SJCRH30 (cell line): ENCODE results near the gene TBC1D9B. TPM values are rescaled to one million over a fixed set of nuclear protein-coding genes. Genes with fewer than 3 reads are reported as not detected.
A peak's percentile ranks its signal among the peaks of the same experiment; 100 is the strongest.

Source experiments
- DNase-seq, 2 experiments: peaks; one replicate each; pipeline ENCODE4 v3.0.0-alpha.2; 2015 to 2020
- H3K27ac ChIP-seq: fragments of 250-450 bp; sonication (Bioruptor Pico); 2 replicates; pipeline ENCODE4 v1.5.1; 2020; ENCODE audit warnings: mild to moderate bottlenecking, moderate library complexity
- H3K27me3 ChIP-seq: fragments of 250-450 bp; sonication (Bioruptor Pico); 2 replicates; pipeline ENCODE4 v1.5.1; 2020; ENCODE audit warnings: mild to moderate bottlenecking, moderate library complexity
- H3K36me3 ChIP-seq: fragments of 250-450 bp; sonication (Bioruptor Pico); 2 replicates; pipeline ENCODE4 v1.5.1; 2020; ENCODE audit warnings: mild to moderate bottlenecking, moderate library complexity
- H3K4me1 ChIP-seq: fragments of 250-450 bp; sonication (Bioruptor Pico); 2 replicates; pipeline ENCODE4 v1.5.1; 2020; ENCODE audit warnings: mild to moderate bottlenecking, moderate library complexity
- H3K4me3 ChIP-seq: fragments of 250-450 bp; sonication (Bioruptor Pico); 2 replicates; pipeline ENCODE4 v1.5.1; 2020; ENCODE audit warnings: mild to moderate bottlenecking, moderate library complexity
- H3K9me3 ChIP-seq: fragments of 250-450 bp; sonication (Bioruptor Pico); replicated peaks from 2 replicates; pipeline ENCODE4 v1.5.1; 2020; ENCODE audit warnings: mild to moderate bottlenecking, moderate library complexity
- total RNA-seq: library from RNA; depleted of rRNA; stranded (reverse); fragments of >200 nt; shearing (Covaris generic); gene quantifications from 2 replicates; pipeline ENCODE4 v1.2.3, GENCODE V29; 2014

TBC1D9B gene
- total RNA-seq, 1 experiment from 2014 or later: 37.0 TPM

- H3K27me3 ChIP-seq: no peaks in the 10 kb centered on the region
- H3K36me3 ChIP-seq: peaks cover 23% of the 10 kb centered on the region
- no peak overlapping the region for H3K4me3 ChIP-seq
- H3K4me1 ChIP-seq: no peaks in the 10 kb centered on the region
- DNase-seq: no peak
- no peak overlapping the region for H3K27ac ChIP-seq
- 0 out of 2 replicates have a peak, but pooled peaks cover 3% of the 10 kb centered on the region for H3K9me3 ChIP-seq
Observed at GRCh38 chr5:179862891-179863290, 44.8 kb downstream of the TBC1D9B start.

- Histone ChIP-seq H3K27ac (no peak overlapping the region), H3K36me3 (peaks cover 23% of the 10 kb centered on the region), H3K4me1 (no peaks in the 10 kb centered on the region), H3K4me3 (no peak overlapping the region), H3K27me3 (no peaks in the 10 kb centered on the region), H3K9me3 (0 out of 2 replicates have a peak, but pooled peaks cover 3% of the 10 kb centered on the region)
- no peak for DNase-seq
Observed at GRCh38 chr5:179862296-179862695, 45.4 kb downstream of the TBC1D9B start.

- H3K4me3 ChIP-seq: no peak overlapping the region
- DNase-seq: no peak
- no peak overlapping the region for H3K27ac ChIP-seq
- no peaks in the 10 kb centered on the region for H3K4me1 ChIP-seq
- H3K36me3 ChIP-seq: peaks cover 21% of the 10 kb centered on the region
- H3K27me3 ChIP-seq: no peaks in the 10 kb centered on the region
- 0 out of 2 replicates have a peak, but pooled peaks cover 3% of the 10 kb centered on the region for H3K9me3 ChIP-seq
Observed at GRCh38 chr5:179860301-179860700, 47.4 kb downstream of the TBC1D9B start.

- Histone ChIP-seq H3K4me3 (peak within 1 kb of the TSS; percentile 96), H3K9me3 (0 out of 2 replicates have a peak, but pooled peaks cover 3% of the 10 kb centered on the region), H3K27me3 (no peaks in the 10 kb centered on the region), H3K36me3 (peaks cover 17% of the 10 kb centered on the region), H3K27ac (peak within 1 kb of the TSS; percentile 71), H3K4me1 (no peaks in the 10 kb centered on the region)
- peak; percentile 97 for DNase-seq
Observed at GRCh38 chr5:179858586-179859427, 48.9 kb downstream of the TBC1D9B start, which contains the start of gene MRNIP. Gene MRNIP (minus strand): TSS chr5:179858817. CDS start chr5:179858796, 21 bp downstream.

GRCh38 chr5:179858241-179858585 is 49.5 kb downstream of the TBC1D9B start:
- H3K9me3 ChIP-seq: 0 out of 2 replicates have a peak, but pooled peaks cover 3% of the 10 kb centered on the region
- H3K27me3 ChIP-seq: no peaks in the 10 kb centered on the region
- peak overlapping the region; percentile 96 for H3K4me3 ChIP-seq
- no peak for DNase-seq
- peaks cover 13% of the 10 kb centered on the region for H3K36me3 ChIP-seq
- peak overlapping the region; percentile 71; the same call in 1 of the 2 replicates for H3K27ac ChIP-seq
- H3K4me1 ChIP-seq: no peaks in the 10 kb centered on the region

GRCh38 chr5:179854356-179854755 is 53.3 kb downstream of the TBC1D9B start:
- no peaks in the 10 kb centered on the region for H3K27me3 ChIP-seq
- H3K4me1 ChIP-seq: no peaks in the 10 kb centered on the region
- DNase-seq: no peak
- H3K4me3 ChIP-seq: no peak overlapping the region
- peaks cover 12% of the 10 kb centered on the region; the same call in 1 of the 2 replicates for H3K36me3 ChIP-seq
- no peak overlapping the region for H3K27ac ChIP-seq
- H3K9me3 ChIP-seq: no peaks in the 10 kb centered on the region

GRCh38 chr5:179852993-179853547 is 54.6 kb downstream of the TBC1D9B start:
- peaks cover 18% of the 10 kb centered on the region for H3K36me3 ChIP-seq
- no peaks in the 10 kb centered on the region for H3K27me3 ChIP-seq
- H3K4me3 ChIP-seq: no peak overlapping the region
- no peak overlapping the region for H3K27ac ChIP-seq
- no peaks in the 10 kb centered on the region for H3K4me1 ChIP-seq
- no peak for DNase-seq
- no peaks in the 10 kb centered on the region for H3K9me3 ChIP-seq

- no peak for DNase-seq
- Histone ChIP-seq H3K4me1 (no peaks in the 10 kb centered on the region), H3K27me3 (no peaks in the 10 kb centered on the region), H3K4me3 (no peak overlapping the region), H3K9me3 (peaks cover 7% of the 10 kb centered on the region; the same call in 1 of the 2 replicates), H3K27ac (no peak overlapping the region), H3K36me3 (peaks cover 29% of the 10 kb centered on the region)
Observed at GRCh38 chr5:179841621-179842020, 66.1 kb downstream of the TBC1D9B start.

GRCh38 chr5:179840766-179841165 is 66.9 kb downstream of the TBC1D9B start:
- Histone ChIP-seq H3K27ac (no peak overlapping the region), H3K36me3 (peaks cover 35% of the 10 kb centered on the region), H3K27me3 (no peaks in the 10 kb centered on the region), H3K4me1 (no peaks in the 10 kb centered on the region), H3K4me3 (no peak overlapping the region), H3K9me3 (peaks cover 7% of the 10 kb centered on the region; the same call in 1 of the 2 replicates)
- no peak for DNase-seq

GRCh38 chr5:179840321-179840720 is 67.4 kb downstream of the TBC1D9B start:
- no peak for DNase-seq
- Histone ChIP-seq H3K27ac (no peak overlapping the region), H3K9me3 (peaks cover 7% of the 10 kb centered on the region; the same call in 1 of the 2 replicates), H3K4me1 (no peaks in the 10 kb centered on the region), H3K27me3 (no peaks in the 10 kb centered on the region), H3K36me3 (peaks cover 35% of the 10 kb centered on the region), H3K4me3 (no peak overlapping the region)

- Histone ChIP-seq H3K9me3 (peaks cover under 1% of the 10 kb centered on the region; the same call in 1 of the 2 replicates), H3K36me3 (peaks cover 32% of the 10 kb centered on the region), H3K27ac (no peak overlapping the region), H3K4me1 (no peaks in the 10 kb centered on the region), H3K4me3 (no peak overlapping the region), H3K27me3 (no peaks in the 10 kb centered on the region)
- no peak for DNase-seq
Observed at GRCh38 chr5:179839328-179840256, 68.1 kb downstream of the TBC1D9B start.

- no peak overlapping the region for H3K4me3 ChIP-seq
- peaks cover 47% of the 10 kb centered on the region for H3K36me3 ChIP-seq
- H3K27ac ChIP-seq: no peak overlapping the region
- H3K27me3 ChIP-seq: no peaks in the 10 kb centered on the region
- no peaks in the 10 kb centered on the region for H3K4me1 ChIP-seq
- no peak for DNase-seq
- H3K9me3 ChIP-seq: no peaks in the 10 kb centered on the region
Observed at GRCh38 chr5:179837076-179838011, 70.4 kb downstream of the TBC1D9B start.

- Histone ChIP-seq H3K4me3 (no peak overlapping the region), H3K4me1 (no peaks in the 10 kb centered on the region), H3K27ac (no peak overlapping the region), H3K36me3 (peaks cover 54% of the 10 kb centered on the region), H3K27me3 (no peaks in the 10 kb centered on the region), H3K9me3 (no peaks in the 10 kb centered on the region)
- DNase-seq: no peak
Observed at GRCh38 chr5:179836225-179837019, 71.3 kb downstream of the TBC1D9B start.
